Measurements from ENCODE around the gene IL10RA.
A peak's percentile ranks its signal among the peaks of the same experiment; 100 is the strongest.

IL10RA gene

GRCh38 chr11:118008271-118008911, 22.2 kb downstream of the IL10RA start:
- TF ChIP-seq CTCF (IDR thresholded peaks at IDR 0.05; ENCODE audit: low read depth, low read length) = no peak

DNA sequence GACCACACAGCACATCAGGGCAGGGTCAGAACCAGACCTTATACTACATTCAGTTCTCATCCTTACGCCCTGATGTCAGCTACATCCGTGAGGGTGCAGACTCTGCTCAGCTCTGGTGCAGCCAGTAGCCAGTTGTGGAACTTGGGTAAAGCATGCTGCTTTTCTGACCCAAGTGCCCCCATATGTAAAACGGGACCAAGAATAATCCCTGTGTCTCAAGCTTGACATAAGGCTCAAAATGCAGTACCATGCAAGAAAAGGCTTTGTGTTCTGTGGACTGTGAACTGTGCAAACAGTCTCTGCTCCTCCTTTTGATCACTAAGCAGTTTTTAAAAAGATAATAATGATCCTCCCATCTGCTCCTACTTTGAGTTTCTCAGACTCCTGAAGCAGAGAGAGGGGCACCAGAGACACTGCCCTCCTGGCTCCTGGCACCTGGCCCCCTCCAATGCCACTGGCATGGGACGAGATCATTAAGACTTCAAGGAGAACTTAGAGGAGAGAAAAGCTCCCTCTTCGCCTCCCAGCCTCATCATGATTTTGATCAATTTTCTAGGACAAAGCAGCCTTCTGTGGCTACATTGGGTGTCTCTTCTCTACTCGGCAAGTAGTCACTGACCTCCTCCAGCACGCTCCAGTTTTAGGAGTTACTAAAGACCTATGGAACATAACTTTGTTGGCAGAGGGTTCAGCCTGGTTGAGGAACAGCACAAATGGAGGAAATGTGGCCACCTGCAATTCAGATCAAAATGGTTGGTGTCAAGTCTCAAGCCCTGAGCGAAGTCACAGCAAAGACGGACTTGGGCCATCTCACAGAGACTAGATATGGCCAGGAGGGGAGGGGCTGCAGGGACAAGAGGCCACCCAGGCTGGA, 23.9 kb downstream of the IL10RA start:
- Histone ChIP-seq H3K27me3 (ENCODE audit: insufficient read depth, low read depth, severe bottlenecking) (no peaks in the 10 kb centered on the region), H3K27ac (no peak overlapping the region; the same call in 1 of the 2 replicates), H3K9me3 (ENCODE audit: severe bottlenecking) (no peaks in the 10 kb centered on the region), H3K36me3 (no peaks in the 10 kb centered on the region), H3K4me3 (ENCODE audit: low read depth, low read length) (no peak overlapping the region)
- no peak for TF ChIP-seq CTCF (IDR thresholded peaks at IDR 0.05; ENCODE audit: low read depth, low read length)
- no peak for DNase-seq

More at GRCh38 chr11:118008271-118008911, 22.2 kb downstream of the IL10RA start:
- Histone ChIP-seq H3K9me3 (ENCODE audit: severe bottlenecking) (peaks cover 10% of the 10 kb centered on the region), H3K4me3 (ENCODE audit: low read depth, low read length) (no peak overlapping the region), H3K27me3 (ENCODE audit: insufficient read depth, low read depth, severe bottlenecking) (no peaks in the 10 kb centered on the region), H3K27ac (no peak overlapping the region), H3K36me3 (no peaks in the 10 kb centered on the region)
- DNase-seq = no peak

GRCh38 chr11:118010738-118011461, 24.7 kb downstream of the IL10RA start:
- no peaks in the 10 kb centered on the region for H3K36me3 ChIP-seq
- no peak for TF ChIP-seq CTCF (IDR thresholded peaks at IDR 0.05; ENCODE audit: low read depth, low read length)
- no peaks in the 10 kb centered on the region for H3K9me3 ChIP-seq (ENCODE audit: severe bottlenecking)
- no peak overlapping the region for H3K4me3 ChIP-seq (ENCODE audit: low read depth, low read length)
- DNase-seq = no peak
- no peak overlapping the region for H3K27ac ChIP-seq
- H3K27me3 ChIP-seq (ENCODE audit: insufficient read depth, low read depth, severe bottlenecking) = no peaks in the 10 kb centered on the region

DNA sequence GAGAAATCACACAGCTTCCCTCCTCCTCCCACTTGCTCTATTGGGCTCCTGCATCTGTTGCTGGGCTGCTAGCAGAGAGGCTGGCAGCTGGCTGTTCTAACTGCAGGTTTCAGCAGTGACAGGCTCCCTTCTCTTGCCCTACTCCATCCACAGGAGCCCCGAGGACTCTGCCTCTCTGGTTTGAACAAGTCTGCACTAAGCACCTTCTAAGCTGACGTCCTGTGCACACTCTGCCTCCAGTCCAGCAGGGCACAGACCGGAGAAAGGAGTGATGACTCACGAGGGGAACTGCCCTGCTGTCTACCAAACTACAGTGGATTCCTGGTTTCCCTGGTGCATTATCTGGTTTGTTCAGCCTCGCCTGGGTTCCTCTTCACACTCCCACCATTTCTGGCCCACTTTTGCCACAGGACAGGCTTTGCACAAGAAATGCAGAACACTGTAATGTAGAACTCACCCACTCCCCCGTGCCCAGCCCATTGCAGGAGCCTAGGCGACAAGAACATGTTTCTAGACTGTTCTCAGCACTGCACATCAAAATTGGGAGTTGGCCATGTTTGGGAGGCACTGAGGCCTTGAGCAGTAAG, 26.0 kb downstream of the IL10RA start:
- Histone ChIP-seq H3K36me3 (no peaks in the 10 kb centered on the region), H3K27ac (peak overlapping the region; percentile 25; the same call in 1 of the 2 replicates), H3K4me3 (ENCODE audit: low read depth, low read length) (no peak overlapping the region), H3K27me3 (ENCODE audit: insufficient read depth, low read depth, severe bottlenecking) (no peaks in the 10 kb centered on the region), H3K9me3 (ENCODE audit: severe bottlenecking) (no peaks in the 10 kb centered on the region)
- peak; percentile 52 for DNase-seq
- no peak for TF ChIP-seq CTCF (IDR thresholded peaks at IDR 0.05; ENCODE audit: low read depth, low read length)

DNA sequence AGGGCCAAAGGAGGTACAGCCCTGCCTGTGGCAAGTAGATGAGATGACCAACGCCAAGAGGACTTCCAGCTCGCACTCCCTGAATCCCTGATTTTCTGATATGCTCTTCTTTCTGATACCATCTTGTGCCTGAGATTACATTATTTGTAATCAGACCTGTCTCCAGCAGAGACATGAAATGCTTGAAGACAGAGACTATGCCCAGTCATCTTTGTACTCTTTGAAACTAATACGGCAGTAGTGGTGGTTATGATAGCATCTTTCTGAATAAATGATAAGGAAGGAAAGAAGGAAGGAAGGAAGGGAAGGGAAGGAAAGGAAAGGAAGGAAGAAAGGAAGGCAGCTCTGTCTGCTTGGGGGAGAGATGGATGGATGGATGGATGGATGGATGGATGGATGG, 27.8 kb downstream of the IL10RA start:
- no peak overlapping the region for H3K27ac ChIP-seq
- no peak overlapping the region for H3K4me3 ChIP-seq (ENCODE audit: low read depth, low read length)
- no peak for DNase-seq
- TF ChIP-seq CTCF (IDR thresholded peaks at IDR 0.05; ENCODE audit: low read depth, low read length) = no peak
- H3K27me3 ChIP-seq (ENCODE audit: insufficient read depth, low read depth, severe bottlenecking) = no peaks in the 10 kb centered on the region
- peaks cover 4% of the 10 kb centered on the region for H3K9me3 ChIP-seq (ENCODE audit: severe bottlenecking)
- no peaks in the 10 kb centered on the region for H3K36me3 ChIP-seq
